OCI-LY7 (cell line): ENCODE results near the gene SH3RF1. TPM values are rescaled to one million over a fixed set of nuclear protein-coding genes. Genes with fewer than 3 reads are reported as not detected.

Experiments used
- BruUV-seq: library from RNA; stranded (reverse); fragments of 400-500 nt; replicated peaks from 2 replicates; lab custom pipeline; 2021; lab: Mats Ljungman, UMichigan
- CTCF ChIA-PET: fragments of 300-600 bp; sonication (Branson Sonifier 250); formaldehyde crosslinking; loops from one replicate; lab custom pipeline; 2022; ENCODE audit warnings: antibody characterized with exemption; ENCODE audit not compliant: unreplicated experiment; lab: Charles Lee
- POLR2A ChIA-PET: fragments of 300-600 bp; sonication (Branson Sonifier 250); formaldehyde crosslinking; loops from one replicate; lab custom pipeline; 2022; ENCODE audit warnings: antibody characterized with exemption; lab: Charles Lee
- DNase-seq: peaks from one replicate; pipeline ENCODE4 v3.0.0-alpha.2; 2015; ENCODE audit warnings: low spot score
- H2AFZ ChIP-seq: fragments of 200-600 bp; sonication (generic), shearing (Covaris generic); 2 replicates; pipeline ENCODE4 v1.6.1; 2014; ENCODE audit warnings: mild to moderate bottlenecking, antibody characterized with exemption, low read length, moderate library complexity
- H3K27ac ChIP-seq: fragments of 200-600 bp; sonication (generic); 2 replicates; pipeline ENCODE4 v1.5.1; 2014; ENCODE audit warnings: mixed run types, low read depth, mild to moderate bottlenecking, moderate library complexity, low read length, inconsistent platforms; ENCODE audit not compliant: poor library complexity, severe bottlenecking
- H3K36me3 ChIP-seq: fragments of 200-600 bp; sonication (generic); 2 replicates; pipeline ENCODE4 v1.6.1; 2014; ENCODE audit warnings: mild to moderate bottlenecking, antibody characterized with exemption, low read length, moderate library complexity, mixed read lengths; ENCODE audit not compliant: insufficient read depth
- H3K4me1 ChIP-seq: fragments of 200-600 bp; sonication (generic); 2 replicates; pipeline ENCODE4 v1.5.1; 2014; ENCODE audit warnings: mild to moderate bottlenecking, low read length; ENCODE audit not compliant: insufficient read depth, poor library complexity, severe bottlenecking
- H3K4me2 ChIP-seq: fragments of 200-600 bp; sonication (generic); 2 replicates; pipeline ENCODE4 v1.6.1; 2014; ENCODE audit warnings: mild to moderate bottlenecking, low read length
- H3K4me3 ChIP-seq: fragments of 200-600 bp; sonication (generic); 2 replicates; pipeline ENCODE4 v1.5.1; 2014; ENCODE audit warnings: mild to moderate bottlenecking, low read depth, low read length; ENCODE audit not compliant: poor library complexity, severe bottlenecking
- H3K79me2 ChIP-seq: fragments of 200-600 bp; sonication (generic); 2 replicates; pipeline ENCODE4 v1.6.1; 2016; ENCODE audit warnings: low read depth, mild to moderate bottlenecking, low read length, moderate library complexity, mixed read lengths; ENCODE audit not compliant: insufficient read depth
- H3K9me2 ChIP-seq: fragments of 200-600 bp; sonication (generic); 2 replicates; pipeline ENCODE4 v1.6.1; 2016; ENCODE audit warnings: mild to moderate bottlenecking, low read length, mixed read lengths; ENCODE audit not compliant: insufficient read depth
- H3K9me3 ChIP-seq: fragments of 200-600 bp; sonication (generic); 2 replicates; pipeline ENCODE4 v1.6.1; 2014; ENCODE audit warnings: mild to moderate bottlenecking, mixed run types, low read length, mixed read lengths
- H4K20me1 ChIP-seq: fragments of 200-600 bp; sonication (generic); 2 replicates; pipeline ENCODE4 v1.6.1; 2014; ENCODE audit warnings: mild to moderate bottlenecking, antibody characterized with exemption, low read length, moderate library complexity, mixed read lengths; ENCODE audit not compliant: insufficient read depth
- CTCF ChIP-seq: fragments of 200-600 bp; sonication (generic); conservative IDR thresholded peaks from 2 replicates; pipeline ENCODE4 v1.5.1; 2014; ENCODE audit warnings: mild to moderate bottlenecking, antibody characterized with exemption, low read length, moderate library complexity, mixed read lengths
- EZH2phosphoT487 ChIP-seq: fragments of 200-600 bp; sonication (generic); IDR thresholded peaks from 2 replicates; pipeline ENCODE4 v1.6.1; 2018; ENCODE audit warnings: low read depth, borderline replicate concordance, mild to moderate bottlenecking, mixed run types, antibody characterized with exemption, low read length, moderate library complexity, mixed read lengths
- intact Hi-C: fragments of 100-400 bp; cut with micrococcal nuclease; formaldehyde crosslinking; loops from one replicate; pipeline ENCODE4 v1.10.0; 2022; ENCODE audit not compliant: unreplicated experiment
- total RNA-seq, 2 experiments: library from RNA; depleted of rRNA in 1 of 2; stranded (reverse); fragments of >200 nt in 1 of 2; shearing (Covaris generic) in 1 of 2; gene quantifications; 2 replicates each; pipeline ENCODE4 v1.2.3, GENCODE V29; 2014 to 2022

The SH3RF1 gene
- total RNA-seq, 2 experiments from 2014 or later: not detected

GRCh38 chr4:169128902-169129301 is 141.9 kb downstream of the SH3RF1 start:
- no peaks in the 10 kb centered on the region for H4K20me1 ChIP-seq
- H3K4me1 ChIP-seq: no peaks in the 10 kb centered on the region
- intact Hi-C loops: no loop called here
- H3K9me2 ChIP-seq: no peaks in the 10 kb centered on the region
- TF ChIP-seq CTCF (no peak), EZH2phosphoT487 (no peak)
- ChIA-PET CTCF (no interaction called here), POLR2A (no interaction called here)
- no peak overlapping the region for H2AFZ ChIP-seq
- H3K4me3 ChIP-seq: no peak overlapping the region
- H3K27ac ChIP-seq: no peak overlapping the region
- no peak overlapping the region for H3K4me2 ChIP-seq
- H3K9me3 ChIP-seq: no peaks in the 10 kb centered on the region
- DNase-seq: no peak
- BruUV-seq: no TSS peak
- no peaks in the 10 kb centered on the region for H3K36me3 ChIP-seq
- H3K79me2 ChIP-seq: no peaks in the 10 kb centered on the region

- no peaks in the 10 kb centered on the region for H4K20me1 ChIP-seq
- intact Hi-C loops: no loop called here
- H2AFZ ChIP-seq: no peak overlapping the region
- no peak overlapping the region for H3K4me3 ChIP-seq
- CTCF ChIA-PET: no interaction called here
- H3K27ac ChIP-seq: no peak overlapping the region
- DNase-seq: no peak
- H3K79me2 ChIP-seq: no peaks in the 10 kb centered on the region
- POLR2A ChIA-PET: interaction anchor here (0.8 to 1.0 kb wide), 2 partner anchors 23 to 158 kb away, joined by 3 to 8 read pairs; no protein-coding TSS in a partner anchor
- H3K9me2 ChIP-seq: no peaks in the 10 kb centered on the region
- no TSS peak for BruUV-seq
- H3K4me2 ChIP-seq: no peak overlapping the region
- TF ChIP-seq CTCF (no peak), EZH2phosphoT487 (no peak)
- no peaks in the 10 kb centered on the region for H3K36me3 ChIP-seq
- H3K4me1 ChIP-seq: no peaks in the 10 kb centered on the region
- H3K9me3 ChIP-seq: no peaks in the 10 kb centered on the region
These were observed 143.4 kb downstream of the SH3RF1 start for GRCh38 chr4:169127314-169127713.

GRCh38 chr4:169124661-169125060 is 146.1 kb downstream of the SH3RF1 start:
- DNase-seq: no peak
- H3K4me1 ChIP-seq: no peaks in the 10 kb centered on the region

More at GRCh38 chr4:169124661-169125060, 146.1 kb downstream of the SH3RF1 start:
- no peak for TF ChIP-seq CTCF
- TF ChIP-seq EZH2phosphoT487: no peak
- Histone ChIP-seq H2AFZ (no peak overlapping the region), H3K9me3 (no peaks in the 10 kb centered on the region), H3K4me3 (no peak overlapping the region), H3K79me2 (no peaks in the 10 kb centered on the region), H3K36me3 (no peaks in the 10 kb centered on the region), H3K9me2 (no peaks in the 10 kb centered on the region), H3K27ac (no peak overlapping the region), H4K20me1 (no peaks in the 10 kb centered on the region), H3K4me2 (no peak overlapping the region)
- no TSS peak for BruUV-seq
- CTCF ChIA-PET: no interaction called here
- intact Hi-C loops: no loop called here
- POLR2A ChIA-PET: no interaction called here
